Prostate gland (tissue), 2 donors: ENCODE data around the gene PGA5.

Experiments used
- POLR2A ChIP-seq: fragments of 450-650 bp; IDR thresholded peaks from one replicate; pipeline ENCODE4 v1.6.1; 2016; ENCODE audit warnings: antibody characterized with exemption, mild to moderate bottlenecking
- POLR2AphosphoS5 ChIP-seq: sonication (generic); formaldehyde crosslinking; IDR thresholded peaks from one replicate; pipeline ENCODE4 v1.6.1; 2017; ENCODE audit warnings: antibody characterized with exemption
- TF ChIP-seq, protein P1 (sequence below), 4 experiments: fragments of 200-600 bp in 2 of 4; fragments of 450-650 bp in 2 of 4; sonication (generic) in 2 of 4; IDR thresholded peaks; 1 replicate in 3 of 4; 2 replicates in 1 of 4; pipeline ENCODE4 v1.5.1; 2016 to 2019; ENCODE audit warnings: antibody characterized with exemption in 4 of 4, mild to moderate bottlenecking in 2 of 4, moderate library complexity in 2 of 4

DNA sequence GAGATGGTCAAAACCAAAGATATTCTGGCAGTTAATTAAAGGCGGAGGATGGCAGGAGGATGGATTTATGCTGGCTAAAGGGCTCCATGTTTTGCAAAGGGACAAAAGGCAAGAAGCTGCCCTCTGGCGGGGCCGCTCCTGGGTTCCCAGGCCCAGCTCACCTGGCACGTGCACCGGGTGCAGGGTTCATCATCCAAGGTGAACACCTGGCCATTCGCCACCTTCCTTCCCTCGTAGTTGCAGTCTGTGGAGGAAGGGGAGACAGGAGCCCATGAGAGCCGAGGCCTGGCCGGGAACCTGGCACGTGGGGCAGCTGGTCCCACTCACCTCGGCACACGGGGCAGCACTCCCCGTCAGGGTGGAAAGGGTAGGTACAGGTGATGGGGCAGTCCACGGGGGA is 23.8 kb downstream of the PGA5 start:
- TF ChIP-seq, protein P1, sequence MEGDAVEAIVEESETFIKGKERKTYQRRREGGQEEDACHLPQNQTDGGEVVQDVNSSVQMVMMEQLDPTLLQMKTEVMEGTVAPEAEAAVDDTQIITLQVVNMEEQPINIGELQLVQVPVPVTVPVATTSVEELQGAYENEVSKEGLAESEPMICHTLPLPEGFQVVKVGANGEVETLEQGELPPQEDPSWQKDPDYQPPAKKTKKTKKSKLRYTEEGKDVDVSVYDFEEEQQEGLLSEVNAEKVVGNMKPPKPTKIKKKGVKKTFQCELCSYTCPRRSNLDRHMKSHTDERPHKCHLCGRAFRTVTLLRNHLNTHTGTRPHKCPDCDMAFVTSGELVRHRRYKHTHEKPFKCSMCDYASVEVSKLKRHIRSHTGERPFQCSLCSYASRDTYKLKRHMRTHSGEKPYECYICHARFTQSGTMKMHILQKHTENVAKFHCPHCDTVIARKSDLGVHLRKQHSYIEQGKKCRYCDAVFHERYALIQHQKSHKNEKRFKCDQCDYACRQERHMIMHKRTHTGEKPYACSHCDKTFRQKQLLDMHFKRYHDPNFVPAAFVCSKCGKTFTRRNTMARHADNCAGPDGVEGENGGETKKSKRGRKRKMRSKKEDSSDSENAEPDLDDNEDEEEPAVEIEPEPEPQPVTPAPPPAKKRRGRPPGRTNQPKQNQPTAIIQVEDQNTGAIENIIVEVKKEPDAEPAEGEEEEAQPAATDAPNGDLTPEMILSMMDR (IDR thresholded peaks at IDR 0.05): no peak
- TF ChIP-seq POLR2A (no peak), POLR2AphosphoS5 (no peak)
